Testis (tissue), 3 donors: ENCODE data around the gene SRP19. TPM values are rescaled to one million over a fixed set of nuclear protein-coding genes. Genes with fewer than 3 reads are reported as not detected.
"Not testable (repeated sequence)": the region's sequence is repeated elsewhere in the genome, so short reads cannot be mapped to it uniquely, and the experiment has no call there.

ENCODE experiments used
- DNase-seq: peaks from one replicate; pipeline ENCODE4 v3.0.0-alpha.2; 2019
- H3K27ac ChIP-seq, 2 donors: fragments of 200-600 bp; sonication (generic); one replicate each; pipeline ENCODE4 v1.5.1; 2019
- H3K27me3 ChIP-seq: fragments of 200-600 bp; sonication (generic); one replicate; pipeline ENCODE4 v1.5.1; 2019
- H3K36me3 ChIP-seq: fragments of 200-600 bp; sonication (generic); one replicate; pipeline ENCODE4 v1.5.1; 2017; ENCODE audit warnings: low read depth; ENCODE audit errors: missing control alignments
- H3K4me1 ChIP-seq: fragments of 200-600 bp; sonication (generic); one replicate; pipeline ENCODE4 v1.5.1; 2019
- H3K4me3 ChIP-seq, 2 donors: fragments of 200-600 bp; sonication (generic); one replicate each; pipeline ENCODE4 v1.5.1; 2017 to 2019
- H3K9me3 ChIP-seq: fragments of 200-600 bp; sonication (generic); one replicate; pipeline ENCODE4 v1.5.1; 2017
- CTCF ChIP-seq, 3 experiments: fragments of 450-650 bp in 2 of 3; fragments of 200-600 bp in 1 of 3; sonication (generic) in 1 of 3; IDR thresholded peaks; one replicate each; pipeline ENCODE4 v1.5.1; 2016 to 2019; ENCODE audit warnings: antibody characterized with exemption in 3 of 3, mild to moderate bottlenecking in 2 of 3, moderate library complexity in 1 of 3
- POLR2A ChIP-seq: fragments of 450-650 bp; IDR thresholded peaks from one replicate; pipeline ENCODE4 v1.6.1; 2017; ENCODE audit warnings: antibody characterized with exemption, mild to moderate bottlenecking, moderate library complexity
- WGBS, 2 donors: methylation state at CpG; one replicate each; pipeline ENCODE4 v1.1.5; 2018; 5-methylcytosine and 5-hydroxymethylcytosine counted together
- intact Hi-C: fragments of 100-400 bp; cut with DNase I; formaldehyde crosslinking; loops from one replicate; pipeline ENCODE4 v1.15.1; 2023; ENCODE audit warnings: low total_unique reads
- polyA plus RNA-seq: library from polyadenylated mRNA; stranded (reverse); fragments of 350-450 nt; fragmentation: Illumina TruSeq; extraction: RNeasy Lipid Tissue Mini Kit (QIAGEN cat#74804); gene quantifications from one replicate; pipeline ENCODE4 v1.2.3, GENCODE V29; 2014; ENCODE audit warnings: low read depth, low replicate concordance; ENCODE audit not compliant: insufficient read depth
- total RNA-seq, 2 donors: library from RNA; depleted of rRNA; stranded (reverse); fragments of >200 nt; gene quantifications; one replicate each; pipeline ENCODE4 v1.2.3, GENCODE V29; 2016

Gene SRP19
- total and polyA plus RNA-seq, 3 donors from 2014 or later, result 44.4 to 137 (median 62.0) TPM

GRCh38 chr5:112857866-112858265, 3.2 kb upstream of the SRP19 start:
- Histone ChIP-seq H3K4me1 (peaks cover 4% of the 10 kb centered on the region), H3K9me3 (no peaks in the 10 kb centered on the region), H3K4me3 (no peak overlapping the region), H3K27me3 (no peaks in the 10 kb centered on the region), H3K36me3 (no peaks in the 10 kb centered on the region), H3K27ac (no peak overlapping the region)
- intact Hi-C loops, result loop anchor here (5.0 kb wide), 1 partner anchor 156 kb away; no protein-coding TSS in a partner anchor
- TF ChIP-seq CTCF (IDR thresholded peaks at IDR 0.05) (no peak), POLR2A (no peak)
- DNase-seq, result no peak

GRCh38 chr5:112860571-112860928, 537 bp upstream of the SRP19 start:
- H3K27me3 ChIP-seq, H3K36me3 ChIP-seq, H3K4me1 ChIP-seq, DNase-seq, H3K9me3 ChIP-seq, intact Hi-C loops: not testable (repeated sequence)
- WGBS, 2 donors, result 53 to 61% methylated on average over 11 of the region's 11 CpGs
- H3K27ac ChIP-seq, result peak overlapping the region in 1 of 2 donors; percentile 57
- H3K4me3 ChIP-seq, result peak overlapping the region; percentile 77 to 94

- Histone ChIP-seq H3K27ac (peak overlapping the region; percentile 8 to 57), H3K4me3 (peak overlapping the region; percentile 77 to 94), H3K9me3 (no peaks in the 10 kb centered on the region), H3K36me3 (no peaks in the 10 kb centered on the region), H3K27me3 (no peaks in the 10 kb centered on the region), H3K4me1 (peaks cover 7% of the 10 kb centered on the region)
- TF ChIP-seq POLR2A, result no peak
- TF ChIP-seq CTCF (IDR thresholded peaks at IDR 0.05), result no peak
- intact Hi-C loops, result no loop called here
- no peak for DNase-seq
- 0 to 1% methylated on average over 8 of the region's 8 CpGs for WGBS, 2 donors
Measured at GRCh38 chr5:112861638-112861985, 525 bp downstream of the SRP19 start.

- no peaks in the 10 kb centered on the region for H3K9me3 ChIP-seq
- H3K27ac ChIP-seq, result peak overlapping the region in 1 of 2 donors; percentile 57
- 26 to 41% methylated on average over 9 of the region's 9 CpGs for whole genome bisulfite sequencing, 2 donors
- DNase-seq, result no peak
- H3K36me3 ChIP-seq, result no peaks in the 10 kb centered on the region
- TF ChIP-seq POLR2A (no peak), CTCF (IDR thresholded peaks at IDR 0.05) (no peak)
- peaks cover 7% of the 10 kb centered on the region for H3K4me1 ChIP-seq
- no peaks in the 10 kb centered on the region for H3K27me3 ChIP-seq
- peak overlapping the region; percentile 77 to 94 for H3K4me3 ChIP-seq
- intact Hi-C loops, result no loop called here
Measured at GRCh38 chr5:112862085-112862484, 998 bp downstream of the SRP19 start.

GRCh38 chr5:112863549-112863948, 2.5 kb downstream of the SRP19 start:
- Histone ChIP-seq H3K4me3 (no peak overlapping the region), H3K27ac (no peak overlapping the region), H3K9me3 (no peaks in the 10 kb centered on the region), H3K4me1 (peaks cover 7% of the 10 kb centered on the region), H3K36me3 (no peaks in the 10 kb centered on the region), H3K27me3 (no peaks in the 10 kb centered on the region)
- intact Hi-C loops, result no loop called here
- no peak for TF ChIP-seq CTCF (IDR thresholded peaks at IDR 0.05)
- no peak for TF ChIP-seq POLR2A
- no peak for DNase-seq
- 65 to 76% methylated on average over 4 of the region's 4 CpGs for WGBS, 2 donors
